GM23248 (cell line): Measurements from ENCODE around the gene PFDN1.

Source experiments
- EZH2 ChIP-seq: fragments of 200-600 bp; sonication (generic); IDR thresholded peaks from 2 replicates; pipeline ENCODE4 v1.6.1; 2018; ENCODE audit warnings: antibody characterized with exemption, mild to moderate bottlenecking; ENCODE audit not compliant: insufficient read depth, poor library complexity, severe bottlenecking
- EZH2phosphoT487 ChIP-seq: fragments of 200-600 bp; sonication (generic); IDR thresholded peaks from 2 replicates; pipeline ENCODE4 v1.6.1; 2018; ENCODE audit warnings: antibody characterized with exemption, moderate library complexity, mild to moderate bottlenecking, low read depth; ENCODE audit not compliant: insufficient read depth

- no peak for TF ChIP-seq EZH2
- TF ChIP-seq EZH2phosphoT487: no peak
Observed at GRCh38 chr5:140348104-140348503, 45.2 kb upstream of the PFDN1 start.
